Measurements from ENCODE around the gene CHST14. TPM values are rescaled to one million over a fixed set of nuclear protein-coding genes. Genes with fewer than 3 reads are reported as not detected.

Gene CHST14, protein sequence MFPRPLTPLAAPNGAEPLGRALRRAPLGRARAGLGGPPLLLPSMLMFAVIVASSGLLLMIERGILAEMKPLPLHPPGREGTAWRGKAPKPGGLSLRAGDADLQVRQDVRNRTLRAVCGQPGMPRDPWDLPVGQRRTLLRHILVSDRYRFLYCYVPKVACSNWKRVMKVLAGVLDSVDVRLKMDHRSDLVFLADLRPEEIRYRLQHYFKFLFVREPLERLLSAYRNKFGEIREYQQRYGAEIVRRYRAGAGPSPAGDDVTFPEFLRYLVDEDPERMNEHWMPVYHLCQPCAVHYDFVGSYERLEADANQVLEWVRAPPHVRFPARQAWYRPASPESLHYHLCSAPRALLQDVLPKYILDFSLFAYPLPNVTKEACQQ
- total RNA-seq (2014; rRNA removed; shearing (Covaris generic); ENCODE audit: low replicate concordance), result 12.4 and 12.5 TPM in 2 replicates

DNA sequence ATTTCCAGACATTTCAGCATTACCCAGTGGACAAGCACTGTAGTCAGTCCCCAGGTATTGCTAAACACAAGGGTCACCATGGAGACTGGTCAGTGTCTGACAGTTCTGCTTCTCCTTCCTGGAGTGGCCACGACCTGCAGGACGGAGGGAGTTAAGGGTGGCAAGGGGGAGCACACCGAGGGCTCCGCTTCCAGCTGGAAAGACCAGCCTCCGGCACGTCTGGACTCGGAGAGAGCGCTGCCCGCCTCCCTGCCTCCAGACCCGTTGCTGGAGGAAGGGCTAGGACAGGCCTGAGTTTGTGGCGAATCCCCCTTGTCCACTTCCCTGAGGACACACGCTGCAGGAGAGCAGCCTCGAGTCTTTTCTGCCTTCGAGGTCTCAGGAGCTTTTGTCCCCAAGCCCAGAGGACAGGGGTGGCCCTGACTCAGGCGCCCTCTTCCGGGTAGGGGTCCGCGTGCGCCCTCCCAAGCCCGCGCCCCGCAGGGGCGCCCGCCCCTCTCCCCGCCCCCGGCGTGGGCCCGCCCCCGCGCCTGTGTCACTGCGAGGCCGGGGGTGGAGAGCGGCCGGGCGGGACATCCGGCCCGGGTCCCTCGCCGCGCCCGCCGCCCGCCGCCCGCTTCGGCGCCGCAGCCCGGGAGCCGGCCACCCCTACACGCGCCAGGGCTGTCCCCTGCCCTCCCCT lies at the start of gene CHST14:
Gene CHST14, plus strand, starts transcription at position 562 of the 682 bp plus-strand sequence. CDS start 230 bp downstream, outside the sequence.
- no peaks in the 10 kb centered on the region; the same call in 1 of the 2 replicates for H3K36me3 ChIP-seq
- no peaks in the 10 kb centered on the region for H3K9me3 ChIP-seq
- peak within 1 kb of the TSS; percentile 64 for H3K4me3 ChIP-seq
- peak; percentile 49 for DNase-seq
- H3K27me3 ChIP-seq, result no peaks in the 10 kb centered on the region

DNA sequence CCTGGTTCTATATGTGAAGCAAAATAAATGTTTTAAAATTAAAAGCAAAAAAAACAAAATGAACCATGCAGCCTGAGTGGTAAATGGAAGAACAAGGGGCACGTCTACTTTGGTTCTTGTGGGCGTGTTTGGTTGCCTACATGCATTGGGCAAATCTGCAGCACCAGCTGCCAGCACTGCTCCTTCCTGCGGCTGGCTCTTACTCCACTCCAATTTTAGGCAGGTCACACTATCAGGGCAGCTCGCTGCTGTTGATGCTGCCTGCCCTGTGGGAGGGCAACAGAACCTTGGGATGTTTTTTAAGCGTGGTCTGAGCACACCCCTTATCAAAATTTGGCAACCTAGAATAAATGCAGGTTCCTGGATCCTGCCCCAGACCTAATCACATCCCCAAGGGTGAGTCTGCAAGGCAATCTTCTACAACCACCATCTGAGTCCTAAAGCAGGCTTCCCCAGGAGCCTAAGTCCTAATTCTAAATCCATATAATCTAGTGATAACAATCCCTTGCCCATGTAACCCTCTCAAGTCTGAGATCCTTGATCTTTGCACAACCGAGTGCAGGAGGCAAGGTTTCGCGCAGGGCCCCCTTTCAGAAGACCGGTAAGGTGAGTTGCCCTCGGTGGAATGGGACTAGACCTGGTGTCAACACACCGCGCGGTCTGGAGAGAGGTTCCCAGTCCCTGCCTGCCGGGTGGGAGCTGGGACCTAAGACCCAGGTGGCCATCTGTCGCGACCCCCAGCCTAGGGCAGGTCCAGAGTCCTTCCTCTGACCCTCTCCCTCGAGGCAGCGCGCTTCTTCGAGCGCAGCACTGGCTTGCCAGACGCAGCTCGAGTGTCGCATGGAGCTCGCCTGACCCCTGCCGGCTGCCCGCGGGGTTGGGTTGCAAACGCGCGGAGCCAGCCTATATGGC lies 49.3 kb upstream of the CHST14 start:
- Histone ChIP-seq H3K36me3 (no peaks in the 10 kb centered on the region), H3K27me3 (no peaks in the 10 kb centered on the region), H3K9me3 (no peaks in the 10 kb centered on the region), H3K4me3 (no peak overlapping the region)
- DNase-seq, result peak; percentile 49

GRCh38 chr15:40424483-40425115 lies 46.2 kb upstream of the CHST14 start:
- no peak for DNase-seq
- H3K27me3 ChIP-seq, result no peaks in the 10 kb centered on the region
- H3K36me3 ChIP-seq, result no peaks in the 10 kb centered on the region
- no peak overlapping the region for H3K4me3 ChIP-seq
- no peaks in the 10 kb centered on the region for H3K9me3 ChIP-seq

DNA sequence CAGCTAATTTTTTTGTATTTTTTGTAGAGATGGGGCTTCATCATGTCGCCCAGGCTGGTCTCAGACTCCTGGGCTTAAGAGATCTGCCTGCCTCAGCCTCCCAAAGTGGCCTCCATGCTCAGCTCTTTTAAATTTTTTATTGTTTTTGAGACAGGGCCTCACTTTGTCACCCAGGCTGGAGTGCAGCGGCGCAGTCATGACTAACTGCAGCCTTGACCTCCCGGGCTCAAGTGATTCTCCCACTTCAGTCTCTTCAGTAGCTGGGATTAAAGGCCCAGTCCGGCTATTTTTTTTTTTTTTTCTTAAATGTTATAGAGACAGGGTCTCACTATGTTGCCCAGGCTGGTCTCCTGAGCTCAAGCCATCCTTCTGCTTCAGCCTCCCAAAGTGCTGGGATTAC lies 45.1 kb upstream of the CHST14 start:
- H3K9me3 ChIP-seq, result no peaks in the 10 kb centered on the region
- H3K36me3 ChIP-seq, result no peaks in the 10 kb centered on the region
- DNase-seq, result no peak
- H3K4me3 ChIP-seq, result no peak overlapping the region
- H3K27me3 ChIP-seq, result no peaks in the 10 kb centered on the region

GRCh38 chr15:40427188-40427587 lies 43.6 kb upstream of the CHST14 start:
- no peaks in the 10 kb centered on the region for H3K9me3 ChIP-seq
- no peak for DNase-seq
- no peaks in the 10 kb centered on the region for H3K36me3 ChIP-seq
- H3K4me3 ChIP-seq, result no peak overlapping the region
- H3K27me3 ChIP-seq, result no peaks in the 10 kb centered on the region

DNA sequence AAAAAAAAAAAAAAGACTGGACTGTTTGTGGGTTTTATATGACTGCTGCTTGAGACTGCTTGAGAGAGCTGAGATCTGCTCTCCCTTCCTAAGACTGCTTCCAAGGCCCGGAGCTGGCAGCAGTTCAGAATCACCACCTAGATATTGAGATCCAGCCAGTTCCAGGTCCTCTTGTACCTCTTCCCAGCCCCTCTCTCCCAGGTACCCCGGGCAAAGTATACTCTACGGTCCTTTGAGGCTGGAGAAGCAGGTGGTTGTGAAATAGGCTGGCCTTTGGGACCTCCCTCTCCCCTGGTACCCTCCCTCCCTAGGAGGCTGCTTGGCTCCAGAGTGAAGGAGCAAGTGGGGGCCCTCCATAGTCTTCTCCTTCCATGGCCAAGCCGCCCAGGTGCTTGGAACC lies 42.6 kb upstream of the CHST14 start:
- Histone ChIP-seq H3K36me3 (no peaks in the 10 kb centered on the region), H3K4me3 (no peak overlapping the region), H3K9me3 (no peaks in the 10 kb centered on the region), H3K27me3 (no peaks in the 10 kb centered on the region)
- DNase-seq, result no peak

DNA sequence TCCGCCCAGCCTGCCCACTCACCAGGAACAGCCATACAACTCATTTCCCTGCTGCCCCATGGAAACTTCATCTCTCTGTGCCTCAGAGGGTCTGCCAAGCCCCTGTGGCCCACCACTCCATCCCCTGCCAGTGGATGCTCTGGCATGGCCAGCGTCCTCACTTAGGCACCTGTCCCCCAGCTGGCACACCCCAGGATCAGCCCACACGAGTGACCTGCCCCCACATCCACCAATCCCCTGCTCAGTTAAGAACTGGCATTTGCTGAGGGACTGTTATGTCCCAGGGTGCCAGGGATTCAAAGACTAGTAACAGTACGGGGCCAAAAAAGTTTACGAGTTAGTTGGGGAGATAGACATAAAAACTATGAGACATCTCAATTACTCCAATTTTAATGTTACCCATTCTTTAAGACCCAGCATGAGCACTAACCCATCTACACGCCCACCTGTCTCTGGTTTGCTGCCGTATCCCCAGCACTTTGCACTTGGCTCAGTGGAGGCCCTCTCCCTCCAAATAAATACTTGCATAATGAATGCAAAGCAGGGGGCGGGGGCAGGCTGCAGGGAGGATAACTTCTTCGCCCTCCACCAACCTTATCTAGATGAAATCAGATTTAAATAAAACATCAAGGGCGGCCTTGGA lies 41.6 kb upstream of the CHST14 start:
- no peaks in the 10 kb centered on the region for H3K9me3 ChIP-seq
- no peak overlapping the region for H3K4me3 ChIP-seq
- no peaks in the 10 kb centered on the region for H3K36me3 ChIP-seq
- no peaks in the 10 kb centered on the region for H3K27me3 ChIP-seq
- DNase-seq, result no peak

DNA sequence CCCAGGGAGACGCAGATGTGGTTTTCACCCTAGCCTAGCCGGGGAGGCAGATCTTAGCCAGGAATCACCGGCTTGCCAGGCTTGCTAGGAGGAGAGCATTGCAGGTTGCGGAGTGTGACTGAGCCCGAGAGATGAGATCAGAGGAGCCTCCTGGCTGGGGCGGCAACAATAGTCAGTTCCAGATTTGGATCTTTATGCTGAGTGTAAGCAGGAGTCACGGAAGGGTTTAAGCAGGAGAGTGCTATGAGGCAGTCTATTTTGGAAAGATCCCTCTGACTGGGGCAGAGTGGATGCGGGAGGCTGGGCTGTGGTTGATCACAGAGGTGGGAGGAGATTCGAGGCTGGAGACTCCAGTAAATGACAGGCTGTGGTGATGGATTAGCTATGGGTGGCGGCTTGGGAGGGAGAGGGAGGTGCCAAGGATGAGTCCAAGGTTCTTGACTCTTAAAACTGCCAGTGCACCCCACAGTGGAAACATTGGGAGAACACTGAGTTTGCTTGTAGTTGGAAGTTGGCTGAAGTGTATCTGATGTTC lies 40.4 kb upstream of the CHST14 start:
- Histone ChIP-seq H3K4me3 (no peak overlapping the region), H3K9me3 (no peaks in the 10 kb centered on the region), H3K27me3 (no peaks in the 10 kb centered on the region), H3K36me3 (no peaks in the 10 kb centered on the region)
- DNase-seq, result peak; percentile 76

DNA sequence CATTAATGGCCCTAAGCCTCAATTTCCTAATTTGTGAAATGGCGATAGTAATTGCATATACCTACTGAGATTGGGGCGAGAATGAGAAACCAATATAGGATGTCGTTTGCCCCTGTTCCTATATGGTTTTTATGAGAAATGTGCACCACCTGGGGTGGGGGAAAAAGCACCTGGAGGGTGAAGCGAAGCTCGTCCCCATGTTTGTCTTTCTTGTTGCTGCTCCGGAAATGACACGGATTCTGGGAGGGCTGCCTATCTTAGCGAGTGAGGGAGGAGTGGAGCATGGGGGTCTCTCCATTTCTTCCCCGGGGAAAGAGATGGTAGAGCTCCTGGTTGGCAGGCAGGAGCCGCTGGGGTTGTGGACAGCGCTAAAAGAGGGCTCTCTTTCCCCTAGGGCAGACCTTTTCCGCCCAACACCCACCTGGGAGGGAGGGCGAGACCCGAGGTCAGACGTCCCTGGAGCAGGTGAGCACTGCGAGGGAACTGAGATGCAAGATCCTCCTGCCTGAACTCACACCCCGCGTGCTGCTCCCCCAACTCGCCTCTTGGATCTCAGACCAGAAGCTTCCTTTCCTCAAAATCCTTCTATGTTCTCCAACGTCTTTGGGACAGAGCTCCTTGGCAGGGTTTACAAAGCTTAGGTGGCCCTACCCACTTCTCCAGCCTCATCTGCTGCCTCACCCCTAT lies 35.6 kb upstream of the CHST14 start:
- H3K36me3 ChIP-seq, result no peaks in the 10 kb centered on the region
- DNase-seq, result no peak
- no peaks in the 10 kb centered on the region for H3K9me3 ChIP-seq
- H3K27me3 ChIP-seq, result peaks cover 2% of the 10 kb centered on the region; the same call in 1 of the 2 replicates
- H3K4me3 ChIP-seq, result no peak overlapping the region

GRCh38 chr15:40435710-40436089 lies 35.1 kb upstream of the CHST14 start:
- Histone ChIP-seq H3K9me3 (no peaks in the 10 kb centered on the region), H3K27me3 (peaks cover 2% of the 10 kb centered on the region; the same call in 1 of the 2 replicates), H3K36me3 (no peaks in the 10 kb centered on the region), H3K4me3 (no peak overlapping the region)
- no peak for DNase-seq

- no peak for DNase-seq
- no peaks in the 10 kb centered on the region for H3K36me3 ChIP-seq
- no peaks in the 10 kb centered on the region for H3K9me3 ChIP-seq
- peaks cover 2% of the 10 kb centered on the region; the same call in 1 of the 2 replicates for H3K27me3 ChIP-seq
- H3K4me3 ChIP-seq, result peak overlapping the region; percentile 20; the same call in 1 of the 2 replicates
These were observed 34.5 kb upstream of the CHST14 start for GRCh38 chr15:40436116-40436891.

GRCh38 chr15:40436892-40437751 lies 33.7 kb upstream of the CHST14 start:
- H3K9me3 ChIP-seq, result no peaks in the 10 kb centered on the region
- no peak overlapping the region for H3K4me3 ChIP-seq
- no peak for DNase-seq
- H3K27me3 ChIP-seq, result peaks cover 2% of the 10 kb centered on the region; the same call in 1 of the 2 replicates
- H3K36me3 ChIP-seq, result no peaks in the 10 kb centered on the region

- peaks cover 2% of the 10 kb centered on the region; the same call in 1 of the 2 replicates for H3K27me3 ChIP-seq
- no peak overlapping the region for H3K4me3 ChIP-seq
- no peak for DNase-seq
- H3K9me3 ChIP-seq, result no peaks in the 10 kb centered on the region
- H3K36me3 ChIP-seq, result no peaks in the 10 kb centered on the region
These were observed 32.8 kb upstream of the CHST14 start for GRCh38 chr15:40437752-40438687.

All from MG63 (cell line).